HCT116 (cell line): ENCODE results near the gene ADNP2. TPM values are rescaled to one million over a fixed set of nuclear protein-coding genes. Genes with fewer than 3 reads are reported as not detected.
A peak's percentile ranks its signal among the peaks of the same experiment; 100 is the strongest.
"Not testable (repeated sequence)": the region's sequence is repeated elsewhere in the genome, so short reads cannot be mapped to it uniquely, and the experiment has no call there.

Source experiments
- ATAC-seq: fragments of 200-7000 bp; cut with Tn5 transposase; 2 replicates; pipeline ENCODE4 v1.9.1; 2020; ENCODE audit warnings: mild to moderate bottlenecking, moderate library complexity
- BruUV-seq: library from RNA; stranded (reverse); fragments of 400-500 nt; replicated peaks from 2 replicates; lab custom pipeline; 2021; lab: Mats Ljungman, UMichigan
- CTCF ChIA-PET: fragments of 300-600 bp; sonication (Branson Sonifier 250); formaldehyde crosslinking; loops from one replicate; lab custom pipeline; 2021; ENCODE audit warnings: antibody characterized with exemption; lab: Charles Lee
- POLR2A ChIA-PET: fragments of 300-600, 350-600 bp; sonication (Branson Sonifier 250); formaldehyde crosslinking; loops from one replicate; lab custom pipeline; 2021; ENCODE audit warnings: antibody characterized with exemption; lab: Charles Lee
- RAD21 ChIA-PET, 2 experiments: fragments of 300-600 bp; sonication (Branson Sonifier 250); formaldehyde crosslinking; loops; one replicate each; lab custom pipeline; 2023; ENCODE audit warnings: low total read pairs in 2 of 2; ENCODE audit not compliant: uncharacterized antibody in 2 of 2, unreplicated experiment in 2 of 2, low non-redundant PET in 1 of 2; lab: Charles Lee
- DNase-seq: peaks from one replicate; pipeline ENCODE4 v3.0.0-alpha.2; 2010; ENCODE audit warnings: low read depth, low spot score
- H2AFZ ChIP-seq: fragments of 200-600 bp; shearing (Covaris generic), sonication (generic); 2 replicates; pipeline ENCODE4 v1.6.1; 2017; ENCODE audit warnings: low read depth, mixed run types, mixed read lengths, antibody characterized with exemption, low read length; ENCODE audit not compliant: poor library complexity, severe bottlenecking
- H3K27ac ChIP-seq: 2 replicates; pipeline ENCODE4 v1.5.1; 2012; ENCODE audit warnings: low read depth, low read length
- H3K27me3 ChIP-seq: fragments of 200-600 bp; sonication (generic); 2 replicates; pipeline ENCODE4 v1.6.1; 2016; ENCODE audit warnings: mixed run types, low read length, mixed read lengths; ENCODE audit not compliant: insufficient read depth
- H3K36me3 ChIP-seq, 2 experiments: fragments of 200-500 bp in 1 of 2; fragments of 200-600 bp in 1 of 2; sonication (Bioruptor generic) in 1 of 2; sonication (generic) in 1 of 2; 2 replicates each; pipeline versions ENCODE4 v1.5.1 to v1.6.1; 2014 to 2016; ENCODE audit warnings: low read length in 2 of 2, inconsistent platforms in 1 of 2, mixed read lengths in 1 of 2, mixed run types in 1 of 2; ENCODE audit not compliant: insufficient read depth in 2 of 2, control insufficient read depth in 1 of 2
- H3K4me1 ChIP-seq, 2 experiments: fragments of 200-600 bp in 1 of 2; sonication (generic) in 1 of 2; 2 replicates each; pipeline versions ENCODE4 v1.5.1 to v1.6.1; 2012 to 2017; ENCODE audit warnings: low read length in 2 of 2, inconsistent platforms in 1 of 2, mild to moderate bottlenecking in 1 of 2, mixed read lengths in 1 of 2, mixed run types in 1 of 2, moderate library complexity in 1 of 2; ENCODE audit not compliant: insufficient read depth in 2 of 2, control insufficient read depth in 1 of 2
- H3K4me2 ChIP-seq: fragments of 200-600 bp; sonication (generic); 2 replicates; pipeline ENCODE4 v1.6.1; 2017; ENCODE audit warnings: mixed run types, low read length, mixed read lengths
- H3K4me3 ChIP-seq, 2 experiments: fragments of 200-600 bp in 1 of 2; sonication (generic) in 1 of 2; replicated peaks in 1 of 2; 2 replicates each; pipeline ENCODE4 v1.5.1; 2011 to 2016; ENCODE audit warnings: low read length in 2 of 2, control low read depth in 1 of 2, low read depth in 1 of 2, mild to moderate bottlenecking in 1 of 2, mixed read lengths in 1 of 2, mixed run types in 1 of 2
- H3K79me2 ChIP-seq: fragments of 200-600 bp; sonication (generic); 2 replicates; pipeline ENCODE4 v1.6.1; 2017; ENCODE audit warnings: mild to moderate bottlenecking, mixed run types, low read length, moderate library complexity, mixed read lengths; ENCODE audit not compliant: insufficient read depth
- H3K9ac ChIP-seq: fragments of 200-600 bp; sonication (generic); 2 replicates; pipeline ENCODE4 v1.6.1; 2016; ENCODE audit warnings: low read length, mixed read lengths
- H3K9me2 ChIP-seq: fragments of 200-600 bp; sonication (generic), shearing (Covaris generic); 2 replicates; pipeline ENCODE4 v1.6.1; 2017; ENCODE audit warnings: mixed run types, mild to moderate bottlenecking, moderate library complexity; ENCODE audit not compliant: insufficient read depth
- H3K9me3 ChIP-seq, 2 experiments: fragments of 200-500 bp in 1 of 2; fragments of 200-600 bp in 1 of 2; sonication (Bioruptor generic) in 1 of 2; sonication (generic) in 1 of 2; 2 replicates each; pipeline ENCODE4 v1.6.1; 2014 to 2017; ENCODE audit warnings: low read length in 2 of 2, mixed read lengths in 2 of 2, inconsistent platforms in 1 of 2, low read depth in 1 of 2, mild to moderate bottlenecking in 1 of 2, mixed run types in 1 of 2, moderate library complexity in 1 of 2; ENCODE audit not compliant: control insufficient read depth in 1 of 2, insufficient read depth in 1 of 2
- H4K20me1 ChIP-seq: fragments of 200-600 bp; sonication (generic), shearing (Covaris generic); 2 replicates; pipeline ENCODE4 v1.6.1; 2017; ENCODE audit warnings: mixed run types, mild to moderate bottlenecking, moderate library complexity; ENCODE audit not compliant: insufficient read depth
- CBX3 ChIP-seq: IDR thresholded peaks from 2 replicates; pipeline ENCODE4 v1.6.1; 2012; ENCODE audit warnings: low read depth
- CEBPB ChIP-seq: IDR thresholded peaks from 2 replicates; pipeline ENCODE4 v1.6.1; 2012; ENCODE audit warnings: low read depth
- EGR1 ChIP-seq: IDR thresholded peaks from 2 replicates; pipeline ENCODE4 v1.6.1; 2012; ENCODE audit warnings: low read depth
- EZH2 ChIP-seq: fragments of 200-600 bp; sonication (generic); IDR thresholded peaks from 2 replicates; pipeline ENCODE4 v1.6.1; 2017; ENCODE audit warnings: antibody characterized with exemption, mixed run types
- FOSL1 ChIP-seq: IDR thresholded peaks from 2 replicates; pipeline ENCODE4 v1.6.1; 2012; ENCODE audit warnings: low read depth
- JUND ChIP-seq: IDR thresholded peaks from 2 replicates; pipeline ENCODE4 v1.6.1; 2012
- POLR2A ChIP-seq: IDR thresholded peaks from 2 replicates; pipeline ENCODE4 v1.7.0; 2011; ENCODE audit warnings: borderline replicate concordance; ENCODE audit not compliant: insufficient read depth, insufficient read length; ENCODE audit errors: extremely low read depth
- RAD21 ChIP-seq: IDR thresholded peaks from 2 replicates; pipeline ENCODE4 v1.6.1; 2012; ENCODE audit warnings: low read depth, mild to moderate bottlenecking
- SP1 ChIP-seq: IDR thresholded peaks from 2 replicates; pipeline ENCODE4 v1.6.1; 2012; ENCODE audit warnings: low read depth
- SRF ChIP-seq: IDR thresholded peaks from 2 replicates; pipeline ENCODE4 v1.6.1; 2012; ENCODE audit warnings: low read depth
- TCF7L2 ChIP-seq: IDR thresholded peaks from 2 replicates; pipeline ENCODE4 v1.7.0; 2011; ENCODE audit warnings: borderline replicate concordance, inconsistent platforms; ENCODE audit not compliant: insufficient read depth, insufficient read length; ENCODE audit errors: extremely low read depth
- YY1 ChIP-seq: IDR thresholded peaks from 2 replicates; pipeline ENCODE4 v1.6.1; 2011; ENCODE audit warnings: low read length, low read depth, moderate library complexity, mild to moderate bottlenecking; ENCODE audit not compliant: insufficient replicate concordance; ENCODE audit errors: extremely low read depth
- ZBTB33 ChIP-seq: IDR thresholded peaks from 2 replicates; pipeline ENCODE4 v1.6.1; 2011; ENCODE audit warnings: mild to moderate bottlenecking, low read length, moderate library complexity; ENCODE audit not compliant: insufficient replicate concordance; ENCODE audit errors: extremely low read depth
- ZFX ChIP-seq: fragments of 450-650 bp; IDR thresholded peaks from 2 replicates; pipeline ENCODE4 v1.6.1; 2017
- ZNF274 ChIP-seq: fragments of 200-500 bp; sonication (Bioruptor generic); IDR thresholded peaks from 2 replicates; pipeline ENCODE4 v1.6.1; 2014; ENCODE audit warnings: mild to moderate bottlenecking, low read depth, low read length, inconsistent platforms
- intact Hi-C: fragments of 100-400 bp; cut with micrococcal nuclease; formaldehyde crosslinking; loops from 2 replicates; pipeline ENCODE4 v1.10.0; 2022
- total RNA-seq: library from RNA; stranded (reverse); gene quantifications from one replicate; pipeline ENCODE4 v1.2.1, GENCODE V29; 2021; ENCODE audit not compliant: unreplicated experiment
- TF ChIP-seq, protein P1 (sequence below): IDR thresholded peaks from 2 replicates; pipeline ENCODE4 v1.6.1; 2012; ENCODE audit warnings: low read depth

ADNP2 gene
- total RNA-seq, 1 experiment from 2014 or later = 45.4 TPM

DNA sequence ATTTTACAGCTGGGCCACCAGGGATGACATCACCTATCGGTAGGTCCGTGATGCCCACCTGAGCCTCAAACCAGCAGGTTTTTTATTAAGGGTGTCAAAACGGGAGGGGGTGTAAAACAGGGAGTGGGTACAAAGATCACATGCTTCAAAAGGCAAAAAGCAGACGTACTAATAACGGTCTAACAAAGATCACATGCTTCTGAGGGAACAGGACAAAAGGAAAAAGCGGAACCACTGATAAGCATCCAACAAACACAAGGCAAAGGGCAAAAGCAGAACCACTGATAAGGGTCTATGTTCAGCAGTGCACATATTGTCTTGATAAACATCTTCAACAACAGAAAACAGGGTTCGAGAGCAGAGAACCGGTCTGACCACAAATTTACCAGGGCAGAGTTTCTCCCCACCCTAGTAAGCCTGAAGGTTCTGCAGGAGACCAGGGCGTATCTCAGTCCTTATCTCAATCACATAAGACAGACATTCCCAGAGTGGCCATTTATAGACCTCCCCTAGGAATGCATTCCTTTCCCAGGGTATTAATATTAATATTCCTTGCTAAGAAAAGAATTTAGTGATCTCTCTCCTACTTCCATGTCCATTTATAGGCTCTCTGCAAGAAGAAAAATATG lies 55.8 kb downstream of the ADNP2 start:
- H3K36me3 ChIP-seq, DNase-seq, intact Hi-C loops, ATAC-seq, H3K79me2 ChIP-seq, H3K9me3 ChIP-seq, H2AFZ ChIP-seq, H3K9me2 ChIP-seq, H3K27ac ChIP-seq, H4K20me1 ChIP-seq, BruUV-seq, H3K27me3 ChIP-seq, H3K9ac ChIP-seq, H3K4me3 ChIP-seq, CTCF ChIA-PET, H3K4me1 ChIP-seq, H3K4me2 ChIP-seq, POLR2A ChIA-PET, RAD21 ChIA-PET: not testable (repeated sequence)
- TF ChIP-seq CBX3 = peak; percentile 31; the same call in 1 of the 2 replicates

DNA sequence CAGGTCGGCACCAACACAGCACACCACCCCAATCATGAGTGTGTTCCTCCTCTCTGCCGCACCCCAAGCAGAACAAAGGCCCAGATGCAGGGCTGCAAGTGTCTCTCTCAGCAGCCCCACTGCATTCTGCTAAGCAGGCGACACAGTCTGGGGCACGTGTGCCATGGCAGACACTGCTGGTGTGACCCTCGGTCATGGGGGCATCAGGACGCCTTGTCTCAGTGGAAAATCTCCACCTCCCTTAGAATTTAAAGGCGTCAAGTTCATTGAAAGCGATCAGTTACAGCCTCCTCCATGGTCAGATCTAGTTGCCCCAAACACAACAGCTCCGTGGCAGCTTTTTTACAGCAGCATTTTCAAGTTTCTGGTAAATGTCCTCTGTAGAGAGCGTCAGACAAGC lies 57.2 kb downstream of the ADNP2 start:
- CTCF ChIA-PET = interaction anchor here (1.1 kb wide), 1 partner anchor 9 kb away, joined by 4 read pairs; no protein-coding TSS in a partner anchor
- H3K36me3 ChIP-seq = no peaks in the 10 kb centered on the region
- BruUV-seq = no TSS peak
- 0 out of 4 replicates have a peak, but pooled peaks cover 0 to 3% of the 10 kb centered on the region in 2 experiments for H3K9me3 ChIP-seq
- RAD21 ChIA-PET = interaction anchor here in 1 of 2 experiments (0.6 kb wide), 1 partner anchor 35 kb away, joined by 3 read pairs; no protein-coding TSS in a partner anchor
- no peaks in the 10 kb centered on the region for H4K20me1 ChIP-seq
- no peak overlapping the region for H2AFZ ChIP-seq
- H3K27me3 ChIP-seq = no peaks in the 10 kb centered on the region
- H3K9me2 ChIP-seq = no peaks in the 10 kb centered on the region
- no peak overlapping the region for H3K4me3 ChIP-seq
- no peak overlapping the region for H3K4me2 ChIP-seq
- TF ChIP-seq TCF7L2 (no peak), CBX3 (no peak), ZBTB33 (no peak), ZFX (no peak), ZNF274 (no peak), RAD21 (no peak), FOSL1 (no peak), YY1 (no peak), JUND (no peak), POLR2A (no peak), CEBPB (no peak), SP1 (no peak), EZH2 (no peak), EGR1 (no peak), SRF (no peak)
- TF ChIP-seq, protein P1, sequence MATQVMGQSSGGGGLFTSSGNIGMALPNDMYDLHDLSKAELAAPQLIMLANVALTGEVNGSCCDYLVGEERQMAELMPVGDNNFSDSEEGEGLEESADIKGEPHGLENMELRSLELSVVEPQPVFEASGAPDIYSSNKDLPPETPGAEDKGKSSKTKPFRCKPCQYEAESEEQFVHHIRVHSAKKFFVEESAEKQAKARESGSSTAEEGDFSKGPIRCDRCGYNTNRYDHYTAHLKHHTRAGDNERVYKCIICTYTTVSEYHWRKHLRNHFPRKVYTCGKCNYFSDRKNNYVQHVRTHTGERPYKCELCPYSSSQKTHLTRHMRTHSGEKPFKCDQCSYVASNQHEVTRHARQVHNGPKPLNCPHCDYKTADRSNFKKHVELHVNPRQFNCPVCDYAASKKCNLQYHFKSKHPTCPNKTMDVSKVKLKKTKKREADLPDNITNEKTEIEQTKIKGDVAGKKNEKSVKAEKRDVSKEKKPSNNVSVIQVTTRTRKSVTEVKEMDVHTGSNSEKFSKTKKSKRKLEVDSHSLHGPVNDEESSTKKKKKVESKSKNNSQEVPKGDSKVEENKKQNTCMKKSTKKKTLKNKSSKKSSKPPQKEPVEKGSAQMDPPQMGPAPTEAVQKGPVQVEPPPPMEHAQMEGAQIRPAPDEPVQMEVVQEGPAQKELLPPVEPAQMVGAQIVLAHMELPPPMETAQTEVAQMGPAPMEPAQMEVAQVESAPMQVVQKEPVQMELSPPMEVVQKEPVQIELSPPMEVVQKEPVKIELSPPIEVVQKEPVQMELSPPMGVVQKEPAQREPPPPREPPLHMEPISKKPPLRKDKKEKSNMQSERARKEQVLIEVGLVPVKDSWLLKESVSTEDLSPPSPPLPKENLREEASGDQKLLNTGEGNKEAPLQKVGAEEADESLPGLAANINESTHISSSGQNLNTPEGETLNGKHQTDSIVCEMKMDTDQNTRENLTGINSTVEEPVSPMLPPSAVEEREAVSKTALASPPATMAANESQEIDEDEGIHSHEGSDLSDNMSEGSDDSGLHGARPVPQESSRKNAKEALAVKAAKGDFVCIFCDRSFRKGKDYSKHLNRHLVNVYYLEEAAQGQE = no peak
- no peaks in the 10 kb centered on the region for H3K4me1 ChIP-seq
- intact Hi-C loops = no loop called here
- no peak overlapping the region for H3K27ac ChIP-seq
- no peak for DNase-seq
- POLR2A ChIA-PET = no interaction called here
- no peaks in the 10 kb centered on the region for H3K79me2 ChIP-seq
- no peak for ATAC-seq
- H3K9ac ChIP-seq = no peak overlapping the region
